Measurements from ENCODE around the gene B3GNT9.

Gene B3GNT9

DNA sequence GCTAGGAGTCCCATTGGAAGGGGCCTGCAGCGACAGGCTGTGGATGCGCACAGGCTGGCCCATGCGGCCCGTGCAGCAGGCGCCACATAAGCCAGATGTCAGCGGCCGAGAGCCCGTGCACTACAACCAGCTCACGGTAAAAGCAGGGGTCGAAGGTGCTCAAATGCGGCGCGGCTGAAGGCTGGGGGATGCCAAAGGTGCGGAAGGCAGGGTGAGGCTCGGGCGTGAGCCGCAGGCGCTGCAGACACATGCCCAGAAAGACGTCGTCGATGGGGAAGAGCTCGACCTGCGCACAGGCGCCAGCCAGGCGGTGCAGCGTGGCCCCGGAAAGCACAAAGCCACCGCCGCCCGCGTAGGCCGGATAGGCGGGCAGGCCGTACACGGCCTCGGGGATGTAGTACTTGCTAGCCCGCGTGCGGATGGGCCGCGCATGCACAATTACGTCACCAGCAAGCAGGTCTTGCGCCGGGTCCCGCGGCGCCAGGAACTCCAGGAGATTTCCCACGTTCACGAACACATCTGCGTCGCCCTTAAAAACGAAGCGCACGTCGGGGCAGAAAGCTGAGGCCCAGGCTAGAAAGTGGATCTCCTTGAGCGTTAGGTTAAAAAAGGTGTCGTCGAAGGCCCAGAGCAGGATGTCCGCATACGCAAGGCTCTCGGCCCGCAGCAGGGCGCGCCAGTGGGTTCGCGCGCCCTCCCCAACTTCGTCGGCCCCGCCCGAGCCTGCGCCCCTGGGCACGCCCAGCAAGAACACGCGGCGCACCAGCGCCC lies 1.3 kb downstream of the B3GNT9 start:
- H3K36me3 ChIP-seq (ENCODE audit: control insufficient read depth, insufficient read depth, low read length): peaks cover 28% of the 10 kb centered on the region
- peaks cover 54% of the 10 kb centered on the region for H3K27me3 ChIP-seq (ENCODE audit: control insufficient read depth, insufficient read depth, low read length, poor library complexity, severe bottlenecking)
- no peaks in the 10 kb centered on the region for H3K9me3 ChIP-seq (ENCODE audit: control insufficient read depth, low read length)
- no peak overlapping the region for H3K4me3 ChIP-seq (ENCODE audit: insufficient read depth, low read depth, low read length)
- WGBS, 2 experiments: 75 to 77% methylated on average over 77 of the region's 77 CpGs
- H3K27ac ChIP-seq (ENCODE audit: insufficient read depth, low read depth, low read length, poor library complexity, severe bottlenecking): no peak overlapping the region
- no peaks in the 10 kb centered on the region for H3K4me1 ChIP-seq (ENCODE audit: control insufficient read depth, insufficient read depth, low read length)

GRCh38 chr16:67148656-67149275 lies 2.0 kb downstream of the B3GNT9 start:
- H3K9me3 ChIP-seq (ENCODE audit: control insufficient read depth, low read length): no peaks in the 10 kb centered on the region
- no peak overlapping the region for H3K27ac ChIP-seq (ENCODE audit: insufficient read depth, low read depth, low read length, poor library complexity, severe bottlenecking)
- no peaks in the 10 kb centered on the region for H3K4me1 ChIP-seq (ENCODE audit: control insufficient read depth, insufficient read depth, low read length)
- peaks cover 47% of the 10 kb centered on the region for H3K27me3 ChIP-seq (ENCODE audit: control insufficient read depth, insufficient read depth, low read length, poor library complexity, severe bottlenecking)
- H3K36me3 ChIP-seq (ENCODE audit: control insufficient read depth, insufficient read depth, low read length): peaks cover 34% of the 10 kb centered on the region
- 95% methylated on average over 11 of the region's 11 CpGs for WGBS, 2 experiments
- no peak overlapping the region for H3K4me3 ChIP-seq (ENCODE audit: insufficient read depth, low read depth, low read length)

GRCh38 chr16:67148221-67148620 lies 2.6 kb downstream of the B3GNT9 start:
- Histone ChIP-seq H3K27me3 (ENCODE audit: control insufficient read depth, insufficient read depth, low read length, poor library complexity, severe bottlenecking) (peaks cover 42% of the 10 kb centered on the region), H3K36me3 (ENCODE audit: control insufficient read depth, insufficient read depth, low read length) (peaks cover 39% of the 10 kb centered on the region)
- 92 to 97% methylated on average over 2 of the region's 2 CpGs for WGBS, 2 experiments

GRCh38 chr16:67147437-67148140 lies 3.2 kb downstream of the B3GNT9 start:
- Histone ChIP-seq H3K36me3 (ENCODE audit: control insufficient read depth, insufficient read depth, low read length) (peaks cover 44% of the 10 kb centered on the region), H3K9me3 (ENCODE audit: control insufficient read depth, low read length) (no peaks in the 10 kb centered on the region), H3K4me3 (ENCODE audit: insufficient read depth, low read depth, low read length) (no peak overlapping the region), H3K27ac (ENCODE audit: insufficient read depth, low read depth, low read length, poor library complexity, severe bottlenecking) (no peak overlapping the region), H3K4me1 (ENCODE audit: control insufficient read depth, insufficient read depth, low read length) (no peaks in the 10 kb centered on the region), H3K27me3 (ENCODE audit: control insufficient read depth, insufficient read depth, low read length, poor library complexity, severe bottlenecking) (peaks cover 35% of the 10 kb centered on the region)
- WGBS, 2 experiments: 96 to 98% methylated on average over 4 of the region's 4 CpGs

More at GRCh38 chr16:67148221-67148620, 2.6 kb downstream of the B3GNT9 start:
- Histone ChIP-seq H3K9me3 (ENCODE audit: control insufficient read depth, low read length) (no peaks in the 10 kb centered on the region), H3K4me3 (ENCODE audit: insufficient read depth, low read depth, low read length) (no peak overlapping the region), H3K27ac (ENCODE audit: insufficient read depth, low read depth, low read length, poor library complexity, severe bottlenecking) (no peak overlapping the region), H3K4me1 (ENCODE audit: control insufficient read depth, insufficient read depth, low read length) (no peaks in the 10 kb centered on the region)

DNA sequence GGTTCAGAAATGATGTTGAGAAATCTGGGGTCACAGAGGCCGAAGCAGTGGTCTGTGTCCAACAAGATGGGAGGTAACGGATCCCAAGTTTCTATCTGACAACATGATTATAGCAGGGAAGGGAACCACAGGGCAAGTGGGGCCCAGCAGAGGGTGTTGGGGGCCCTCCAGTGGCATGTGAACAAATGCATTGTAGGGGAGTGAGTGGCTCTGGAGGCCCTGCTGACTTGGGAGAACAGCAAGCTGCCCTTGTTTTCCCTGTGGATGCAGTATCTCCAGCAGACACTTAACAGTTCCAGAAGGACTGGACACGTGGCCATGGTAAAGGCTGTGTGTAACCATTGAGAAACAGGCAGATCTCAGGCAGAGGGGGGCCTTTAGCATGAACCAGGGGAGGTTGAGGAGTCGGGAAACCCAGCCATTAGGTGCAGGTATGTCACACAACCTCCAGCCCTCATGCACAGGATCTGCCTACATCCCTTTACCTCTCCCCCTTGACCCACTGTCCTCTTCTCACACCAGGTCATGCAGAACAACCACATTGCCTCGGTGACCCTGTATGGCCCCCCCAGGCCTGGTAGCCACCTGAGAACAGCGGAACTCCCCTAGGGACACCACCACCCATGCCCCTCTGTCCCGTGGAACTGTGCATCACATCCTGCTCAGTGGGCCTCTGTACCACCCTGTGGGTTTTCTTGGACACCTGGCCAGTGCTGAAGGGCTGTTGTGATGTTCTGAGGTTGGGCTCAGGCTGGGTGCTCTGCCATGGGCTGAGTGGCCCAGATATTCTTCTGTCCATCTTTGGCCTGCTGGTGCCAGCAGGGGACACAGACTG lies 4.1 kb downstream of the B3GNT9 start:
- H3K36me3 ChIP-seq (ENCODE audit: control insufficient read depth, insufficient read depth, low read length): peaks cover 50% of the 10 kb centered on the region
- H3K4me1 ChIP-seq (ENCODE audit: control insufficient read depth, insufficient read depth, low read length): no peaks in the 10 kb centered on the region
- 91 to 92% methylated on average over 7 of the region's 7 CpGs for WGBS, 2 experiments
- no peaks in the 10 kb centered on the region for H3K9me3 ChIP-seq (ENCODE audit: control insufficient read depth, low read length)
- H3K27ac ChIP-seq (ENCODE audit: insufficient read depth, low read depth, low read length, poor library complexity, severe bottlenecking): no peak overlapping the region
- H3K27me3 ChIP-seq (ENCODE audit: control insufficient read depth, insufficient read depth, low read length, poor library complexity, severe bottlenecking): peaks cover 27% of the 10 kb centered on the region
- no peak overlapping the region for H3K4me3 ChIP-seq (ENCODE audit: insufficient read depth, low read depth, low read length)

GRCh38 chr16:67145746-67146145 lies 5.1 kb downstream of the B3GNT9 start:
- Histone ChIP-seq H3K4me3 (ENCODE audit: insufficient read depth, low read depth, low read length) (no peak overlapping the region), H3K9me3 (ENCODE audit: control insufficient read depth, low read length) (no peaks in the 10 kb centered on the region), H3K4me1 (ENCODE audit: control insufficient read depth, insufficient read depth, low read length) (no peaks in the 10 kb centered on the region), H3K27ac (ENCODE audit: insufficient read depth, low read depth, low read length, poor library complexity, severe bottlenecking) (no peak overlapping the region), H3K36me3 (ENCODE audit: control insufficient read depth, insufficient read depth, low read length) (peaks cover 60% of the 10 kb centered on the region), H3K27me3 (ENCODE audit: control insufficient read depth, insufficient read depth, low read length, poor library complexity, severe bottlenecking) (peaks cover 17% of the 10 kb centered on the region)
- 83 to 98% methylated on average over 2 of the region's 2 CpGs for WGBS, 2 experiments

- Histone ChIP-seq H3K4me1 (ENCODE audit: control insufficient read depth, insufficient read depth, low read length) (no peaks in the 10 kb centered on the region), H3K27me3 (ENCODE audit: control insufficient read depth, insufficient read depth, low read length, poor library complexity, severe bottlenecking) (peaks cover 9% of the 10 kb centered on the region), H3K27ac (ENCODE audit: insufficient read depth, low read depth, low read length, poor library complexity, severe bottlenecking) (no peak overlapping the region), H3K9me3 (ENCODE audit: control insufficient read depth, low read length) (no peaks in the 10 kb centered on the region), H3K4me3 (ENCODE audit: insufficient read depth, low read depth, low read length) (no peak overlapping the region), H3K36me3 (ENCODE audit: control insufficient read depth, insufficient read depth, low read length) (peaks cover 68% of the 10 kb centered on the region)
- WGBS, 2 experiments: 95 to 97% methylated on average over 2 of the region's 2 CpGs
Observed at GRCh38 chr16:67144943-67145342, 5.9 kb downstream of the B3GNT9 start.

DNA sequence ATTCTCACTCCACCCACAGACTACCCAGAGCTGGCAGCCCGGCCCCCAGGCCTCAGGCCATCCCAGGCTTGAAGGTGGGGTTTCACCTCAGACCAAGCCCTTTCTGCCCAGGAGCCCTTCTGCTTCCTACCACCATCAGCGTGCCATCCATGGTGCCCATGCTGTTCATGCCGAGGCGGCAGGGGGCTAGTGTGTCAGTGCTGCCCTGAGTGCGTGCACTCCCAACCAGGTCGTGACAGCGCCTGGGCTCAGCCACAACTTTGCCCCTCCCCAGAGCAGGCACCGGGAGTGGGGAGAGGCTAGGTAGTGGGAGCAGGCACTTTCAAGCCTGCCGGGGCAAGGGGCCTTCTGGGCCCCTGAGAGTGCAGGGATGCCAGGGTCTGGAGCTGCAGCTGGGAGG lies 8.5 kb downstream of the B3GNT9 start:
- no peaks in the 10 kb centered on the region for H3K9me3 ChIP-seq (ENCODE audit: control insufficient read depth, low read length)
- H3K27ac ChIP-seq (ENCODE audit: insufficient read depth, low read depth, low read length, poor library complexity, severe bottlenecking): no peak overlapping the region
- no peaks in the 10 kb centered on the region for H3K4me1 ChIP-seq (ENCODE audit: control insufficient read depth, insufficient read depth, low read length)
- no peak overlapping the region for H3K4me3 ChIP-seq (ENCODE audit: insufficient read depth, low read depth, low read length)
- WGBS, 2 experiments: 94 to 95% methylated on average over 9 of the region's 9 CpGs
- H3K27me3 ChIP-seq (ENCODE audit: control insufficient read depth, insufficient read depth, low read length, poor library complexity, severe bottlenecking): no peaks in the 10 kb centered on the region
- H3K36me3 ChIP-seq (ENCODE audit: control insufficient read depth, insufficient read depth, low read length): peaks cover 56% of the 10 kb centered on the region

GRCh38 chr16:67141391-67141790 lies 9.4 kb downstream of the B3GNT9 start:
- peaks cover 50% of the 10 kb centered on the region for H3K36me3 ChIP-seq (ENCODE audit: control insufficient read depth, insufficient read depth, low read length)
- H3K27me3 ChIP-seq (ENCODE audit: control insufficient read depth, insufficient read depth, low read length, poor library complexity, severe bottlenecking): no peaks in the 10 kb centered on the region
- no peak overlapping the region for H3K4me3 ChIP-seq (ENCODE audit: insufficient read depth, low read depth, low read length)
- no peaks in the 10 kb centered on the region for H3K4me1 ChIP-seq (ENCODE audit: control insufficient read depth, insufficient read depth, low read length)
- H3K9me3 ChIP-seq (ENCODE audit: control insufficient read depth, low read length): no peaks in the 10 kb centered on the region
- 97% methylated on average over 13 of the region's 13 CpGs for WGBS, 2 experiments
- no peak overlapping the region for H3K27ac ChIP-seq (ENCODE audit: insufficient read depth, low read depth, low read length, poor library complexity, severe bottlenecking)

Data from ectodermal cell (in vitro differentiated cells).